ENCODE measurements around the gene SORBS1. TPM values are rescaled to one million over a fixed set of nuclear protein-coding genes. Genes with fewer than 3 reads are reported as not detected.
A peak's percentile ranks its signal among the peaks of the same experiment; 100 is the strongest.

Gene SORBS1
- total and polyA plus RNA-seq, 4 donors = 13.1 to 68.9 (median 44.0) TPM

DNA sequence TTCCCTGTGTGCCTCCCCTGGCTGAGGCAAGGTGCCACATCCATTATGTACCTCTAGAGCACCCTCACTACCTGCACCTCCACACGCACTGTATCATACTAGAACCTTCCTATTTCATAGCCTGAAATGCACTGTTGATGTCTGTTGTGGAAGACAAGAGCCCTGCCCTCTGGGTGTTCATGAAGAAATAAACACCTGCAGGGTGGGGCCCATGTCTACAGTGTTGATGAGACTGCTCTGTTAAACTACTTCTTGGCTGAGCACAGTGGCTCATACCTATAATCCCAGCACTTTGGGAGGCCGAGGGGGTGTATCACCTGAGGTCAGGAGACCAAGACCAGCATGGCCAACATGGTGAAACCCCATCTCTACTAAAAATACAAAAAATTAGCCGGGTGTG lies 14.0 kb downstream of the SORBS1 start:
- Histone ChIP-seq H3K4me3 (no peak overlapping the region), H3K4me1 (ENCODE audit: control insufficient read depth in 5 of 5, insufficient read depth in 5 of 5, low read length in 5 of 5) (peaks cover 4 to 42% (median 7%) of the 10 kb centered on the region in 5 donors), H3K27me3 (ENCODE audit: control insufficient read depth in 3 of 3, insufficient read depth in 3 of 3, low read length in 2 of 3) (no peaks in the 10 kb centered on the region), H3K9ac (ENCODE audit: insufficient read depth in 1 of 2, low read length in 2 of 2) (no peak overlapping the region), H3K27ac (ENCODE audit: low read depth in 1 of 2, low read length in 1 of 2) (no peak overlapping the region), H3K36me3 (ENCODE audit: control insufficient read depth in 4 of 4, insufficient read depth in 4 of 4, low read length in 4 of 4) (no peaks in the 10 kb centered on the region), H3K9me3 (ENCODE audit: control insufficient read depth in 4 of 4, insufficient read depth in 3 of 4, low read length in 3 of 4) (no peaks in the 10 kb centered on the region)
- DNase-seq (no peak), ATAC-seq (ENCODE audit: insufficient read depth, low FRiP score) (no peak)
- 95 to 96% methylated on average over 3 of the region's 3 CpGs for WGBS, 2 donors
- TF ChIP-seq, protein P1, sequence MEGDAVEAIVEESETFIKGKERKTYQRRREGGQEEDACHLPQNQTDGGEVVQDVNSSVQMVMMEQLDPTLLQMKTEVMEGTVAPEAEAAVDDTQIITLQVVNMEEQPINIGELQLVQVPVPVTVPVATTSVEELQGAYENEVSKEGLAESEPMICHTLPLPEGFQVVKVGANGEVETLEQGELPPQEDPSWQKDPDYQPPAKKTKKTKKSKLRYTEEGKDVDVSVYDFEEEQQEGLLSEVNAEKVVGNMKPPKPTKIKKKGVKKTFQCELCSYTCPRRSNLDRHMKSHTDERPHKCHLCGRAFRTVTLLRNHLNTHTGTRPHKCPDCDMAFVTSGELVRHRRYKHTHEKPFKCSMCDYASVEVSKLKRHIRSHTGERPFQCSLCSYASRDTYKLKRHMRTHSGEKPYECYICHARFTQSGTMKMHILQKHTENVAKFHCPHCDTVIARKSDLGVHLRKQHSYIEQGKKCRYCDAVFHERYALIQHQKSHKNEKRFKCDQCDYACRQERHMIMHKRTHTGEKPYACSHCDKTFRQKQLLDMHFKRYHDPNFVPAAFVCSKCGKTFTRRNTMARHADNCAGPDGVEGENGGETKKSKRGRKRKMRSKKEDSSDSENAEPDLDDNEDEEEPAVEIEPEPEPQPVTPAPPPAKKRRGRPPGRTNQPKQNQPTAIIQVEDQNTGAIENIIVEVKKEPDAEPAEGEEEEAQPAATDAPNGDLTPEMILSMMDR (IDR thresholded peaks at IDR 0.05; ENCODE audit: control extremely low read depth, extremely low read depth) = no peak

DNA sequence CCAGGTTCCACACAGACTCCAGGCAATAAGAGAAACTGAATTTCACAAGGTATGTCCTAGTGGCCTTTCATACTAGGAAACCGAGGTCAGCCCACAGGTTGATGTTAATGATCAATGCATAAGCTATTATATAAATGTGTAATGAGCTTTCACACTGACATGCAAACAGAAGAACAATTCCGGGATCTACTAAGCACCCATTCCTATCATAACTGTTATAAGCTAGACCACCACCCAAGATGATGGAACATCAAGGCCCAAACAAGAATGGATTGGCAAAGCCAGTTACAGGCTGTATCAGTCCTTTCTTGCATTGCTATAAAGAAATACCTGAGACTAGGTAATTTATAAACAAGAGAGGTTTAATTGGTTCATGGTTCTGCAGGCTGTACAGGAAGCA lies 15.2 kb downstream of the SORBS1 start:
- no peak overlapping the region for H3K27ac ChIP-seq (ENCODE audit: low read depth in 1 of 2, low read length in 1 of 2)
- ATAC-seq (ENCODE audit: insufficient read depth, low FRiP score) = no peak
- 95 to 98% methylated on average over 2 of the region's 2 CpGs for WGBS, 2 donors
- no peaks in the 10 kb centered on the region for H3K9me3 ChIP-seq (ENCODE audit: control insufficient read depth in 4 of 4, insufficient read depth in 3 of 4, low read length in 3 of 4)
- H3K4me1 ChIP-seq (ENCODE audit: control insufficient read depth in 5 of 5, insufficient read depth in 5 of 5, low read length in 5 of 5) = peaks cover 6 to 40% (median 14%) of the 10 kb centered on the region in 5 donors
- H3K27me3 ChIP-seq (ENCODE audit: control insufficient read depth in 3 of 3, insufficient read depth in 3 of 3, low read length in 2 of 3) = no peaks in the 10 kb centered on the region
- DNase-seq = no peak
- TF ChIP-seq, protein P1 (IDR thresholded peaks at IDR 0.05; ENCODE audit: control extremely low read depth, extremely low read depth) = no peak
- H3K9ac ChIP-seq (ENCODE audit: insufficient read depth in 1 of 2, low read length in 2 of 2) = no peak overlapping the region
- no peak overlapping the region for H3K4me3 ChIP-seq
- no peaks in the 10 kb centered on the region for H3K36me3 ChIP-seq (ENCODE audit: control insufficient read depth in 4 of 4, insufficient read depth in 4 of 4, low read length in 4 of 4)

DNA sequence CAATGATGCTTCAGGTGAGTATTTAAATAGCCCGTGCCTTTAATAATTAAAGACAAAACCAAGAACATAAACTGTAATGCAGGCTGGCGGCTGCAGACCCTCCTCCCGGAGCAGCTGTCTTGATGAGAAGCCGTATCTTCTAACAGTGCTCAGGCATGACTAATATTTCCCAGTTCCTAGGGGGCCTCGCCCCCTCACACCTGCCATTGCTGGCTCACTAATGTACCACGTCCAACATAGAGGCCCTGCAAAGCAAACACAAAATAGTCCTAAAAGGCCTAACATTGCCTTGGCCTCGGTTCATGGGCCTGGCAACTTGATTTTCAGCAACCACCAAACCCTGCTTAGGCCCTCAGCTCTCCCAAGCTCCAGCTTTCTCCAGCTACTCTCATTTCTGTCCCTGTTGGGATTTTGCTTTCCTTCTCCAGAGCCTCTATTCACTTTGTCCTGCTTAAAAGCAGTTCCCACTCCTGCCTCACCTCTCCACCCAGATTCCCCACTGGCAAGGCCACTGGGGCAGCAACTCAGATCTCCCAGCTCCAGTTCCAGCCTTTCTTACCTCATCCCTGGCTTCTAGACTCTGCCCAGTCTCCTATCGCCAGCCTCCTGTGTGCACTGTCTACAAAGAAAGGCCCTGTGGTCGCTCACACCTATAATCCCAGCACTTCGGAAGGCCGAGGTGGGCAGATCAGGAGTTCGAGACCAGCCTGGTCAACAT lies 16.2 kb downstream of the SORBS1 start:
- TF ChIP-seq, protein P1 (IDR thresholded peaks at IDR 0.05; ENCODE audit: control extremely low read depth, extremely low read depth) = no peak
- peak overlapping the region in 1 of 2 donors; percentile 75 for H3K27ac ChIP-seq (ENCODE audit: low read depth in 1 of 2, low read length in 1 of 2)
- H3K36me3 ChIP-seq (ENCODE audit: control insufficient read depth in 4 of 4, insufficient read depth in 4 of 4, low read length in 4 of 4) = no peaks in the 10 kb centered on the region
- no peak overlapping the region for H3K4me3 ChIP-seq
- DNase-seq = no peak
- peaks cover 6 to 45% (median 12%) of the 10 kb centered on the region in 5 donors for H3K4me1 ChIP-seq (ENCODE audit: control insufficient read depth in 5 of 5, insufficient read depth in 5 of 5, low read length in 5 of 5)
- H3K9ac ChIP-seq (ENCODE audit: insufficient read depth in 1 of 2, low read length in 2 of 2) = no peak overlapping the region
- H3K27me3 ChIP-seq (ENCODE audit: control insufficient read depth in 3 of 3, insufficient read depth in 3 of 3, low read length in 2 of 3) = no peaks in the 10 kb centered on the region
- H3K9me3 ChIP-seq (ENCODE audit: control insufficient read depth in 4 of 4, insufficient read depth in 3 of 4, low read length in 3 of 4) = no peaks in the 10 kb centered on the region
- 89 to 93% methylated on average over 12 of the region's 12 CpGs for WGBS, 2 donors
- ATAC-seq (ENCODE audit: insufficient read depth, low FRiP score) = no peak

Measured in lung (tissue), 12 donors.